BLaER1 (cell line): ENCODE data around the gene LMOD1.
A peak's percentile ranks its signal among the peaks of the same experiment; 100 is the strongest.

ENCODE experiments used
- H3K27ac ChIP-seq: shearing (Covaris generic); formaldehyde crosslinking; 2 replicates; pipeline ENCODE4 v1.8.1; 2022
- H3K27me3 ChIP-seq: shearing (Covaris generic); formaldehyde crosslinking; 2 replicates; pipeline ENCODE4 v1.8.1; 2022
- H3K36me3 ChIP-seq: shearing (Covaris generic); formaldehyde crosslinking; 2 replicates; pipeline ENCODE4 v1.8.1; 2022
- H3K4me1 ChIP-seq: shearing (Covaris generic); formaldehyde crosslinking; 2 replicates; pipeline ENCODE4 v1.8.1; 2022
- H3K4me2 ChIP-seq: shearing (Covaris generic); formaldehyde crosslinking; 2 replicates; pipeline ENCODE4 v1.8.1; 2022
- H3K4me3 ChIP-seq: shearing (Covaris generic); formaldehyde crosslinking; 2 replicates; pipeline ENCODE4 v1.8.1; 2022
- H3K9ac ChIP-seq: shearing (Covaris generic); formaldehyde crosslinking; 2 replicates; pipeline ENCODE4 v1.8.1; 2022
- H3K9me3 ChIP-seq: shearing (Covaris generic); formaldehyde crosslinking; 2 replicates; pipeline ENCODE4 v1.8.1; 2022
- H4K20me1 ChIP-seq: shearing (Covaris generic); formaldehyde crosslinking; 2 replicates; pipeline ENCODE4 v1.8.1; 2022
- Cebpa-rat ChIP-seq: shearing (Covaris generic); IDR thresholded peaks from 2 replicates; pipeline ENCODE4 v1.8.1; 2022

The LMOD1 gene

GRCh38 chr1:201917362-201918033 is 28.9 kb downstream of the LMOD1 start:
- no peaks in the 10 kb centered on the region for H4K20me1 ChIP-seq
- H3K27ac ChIP-seq, result no peak overlapping the region
- H3K4me3 ChIP-seq, result no peak overlapping the region
- H3K9me3 ChIP-seq, result no peaks in the 10 kb centered on the region
- no peak overlapping the region for H3K4me2 ChIP-seq
- no peaks in the 10 kb centered on the region for H3K27me3 ChIP-seq
- no peak for TF ChIP-seq Cebpa-rat
- H3K36me3 ChIP-seq, result no peaks in the 10 kb centered on the region
- H3K9ac ChIP-seq, result no peak overlapping the region
- H3K4me1 ChIP-seq, result peaks cover 9% of the 10 kb centered on the region

- Histone ChIP-seq H3K4me3 (no peak overlapping the region), H3K9ac (no peak overlapping the region), H3K4me2 (no peak overlapping the region)
These were observed 29.6 kb downstream of the LMOD1 start for GRCh38 chr1:201916649-201917249.

DNA sequence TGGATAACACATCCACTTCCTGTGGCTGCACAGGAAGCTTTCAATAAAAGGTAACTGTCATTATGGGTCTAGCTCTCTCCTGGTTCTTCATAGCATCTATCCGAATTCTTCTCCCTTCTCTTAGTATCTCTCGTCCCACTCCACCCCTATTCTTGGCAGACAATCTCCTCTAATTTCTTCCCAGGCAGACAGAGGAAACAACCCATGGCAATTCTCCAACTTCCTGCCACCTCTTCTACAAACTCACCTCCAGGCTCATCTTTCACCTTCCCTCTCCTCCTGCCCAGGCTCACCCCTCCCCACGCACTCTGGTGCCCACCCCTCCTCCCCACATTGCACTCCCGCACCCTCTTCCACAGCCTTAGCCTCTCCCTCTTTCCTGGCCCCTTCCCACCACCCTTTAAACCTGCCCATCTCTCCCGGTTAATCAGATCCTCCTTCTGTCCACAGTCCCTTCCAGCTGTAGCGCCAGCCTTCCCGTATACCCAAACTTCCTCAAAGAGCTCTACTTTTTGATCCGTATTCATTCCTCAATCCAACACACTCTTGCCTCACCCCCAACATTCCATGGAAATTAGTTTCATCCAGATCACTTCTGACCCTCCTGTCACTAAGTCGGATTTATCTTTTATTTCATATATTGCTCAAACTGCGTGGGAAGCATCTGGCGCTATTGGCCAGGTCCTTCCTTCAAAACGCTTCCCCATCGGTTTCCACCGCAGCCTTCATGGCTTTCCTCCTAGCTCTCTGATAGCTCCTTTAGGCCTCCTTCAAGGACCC is 31.7 kb downstream of the LMOD1 start:
- Histone ChIP-seq H3K4me3 (no peak overlapping the region), H3K27me3 (no peaks in the 10 kb centered on the region)
- TF ChIP-seq Cebpa-rat, result no peak

More at GRCh38 chr1:201916649-201917249, 29.6 kb downstream of the LMOD1 start:
- no peaks in the 10 kb centered on the region for H3K27me3 ChIP-seq
- peaks cover 9% of the 10 kb centered on the region for H3K4me1 ChIP-seq
- no peaks in the 10 kb centered on the region for H3K36me3 ChIP-seq
- TF ChIP-seq Cebpa-rat, result no peak
- no peaks in the 10 kb centered on the region for H4K20me1 ChIP-seq
- no peak overlapping the region for H3K27ac ChIP-seq
- H3K9me3 ChIP-seq, result no peaks in the 10 kb centered on the region

DNA sequence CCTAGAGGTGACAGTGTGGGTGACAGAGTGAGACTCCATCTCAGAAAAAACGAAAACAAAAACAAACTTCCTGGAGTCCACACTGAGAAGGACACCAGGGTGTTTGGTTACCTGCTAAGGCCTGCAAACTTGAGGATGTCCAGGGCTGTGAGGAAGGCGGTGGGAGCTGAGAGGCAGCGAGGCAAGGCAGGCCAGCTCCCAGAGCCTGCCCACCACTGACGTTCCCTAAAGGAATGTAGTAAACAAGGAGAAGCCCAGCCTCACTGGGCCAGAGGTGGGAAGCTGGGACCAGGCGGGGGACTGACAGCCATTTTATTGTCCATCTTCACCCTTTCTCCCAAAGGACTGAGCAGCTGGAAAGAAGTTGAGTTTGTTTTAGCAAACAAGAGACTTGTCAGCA is 33.5 kb downstream of the LMOD1 start:
- Histone ChIP-seq H3K27me3 (no peaks in the 10 kb centered on the region), H3K36me3 (no peaks in the 10 kb centered on the region), H3K4me2 (no peak overlapping the region), H3K9me3 (no peaks in the 10 kb centered on the region), H3K9ac (no peak overlapping the region), H3K4me3 (no peak overlapping the region), H4K20me1 (no peaks in the 10 kb centered on the region), H3K27ac (no peak overlapping the region), H3K4me1 (no peaks in the 10 kb centered on the region)
- no peak for TF ChIP-seq Cebpa-rat

More for the DNA sequence above, 31.7 kb downstream of the LMOD1 start:
- Histone ChIP-seq H3K36me3 (no peaks in the 10 kb centered on the region), H3K9me3 (no peaks in the 10 kb centered on the region), H4K20me1 (no peaks in the 10 kb centered on the region), H3K27ac (no peak overlapping the region), H3K4me1 (peaks cover 9% of the 10 kb centered on the region), H3K9ac (no peak overlapping the region), H3K4me2 (no peak overlapping the region)

GRCh38 chr1:201911826-201912571 is 34.3 kb downstream of the LMOD1 start:
- Histone ChIP-seq H4K20me1 (no peaks in the 10 kb centered on the region), H3K36me3 (no peaks in the 10 kb centered on the region), H3K27me3 (no peaks in the 10 kb centered on the region), H3K4me1 (no peaks in the 10 kb centered on the region), H3K4me3 (no peak overlapping the region), H3K9me3 (no peaks in the 10 kb centered on the region), H3K27ac (no peak overlapping the region), H3K9ac (no peak overlapping the region), H3K4me2 (no peak overlapping the region)
- TF ChIP-seq Cebpa-rat, result no peak

GRCh38 chr1:201907621-201908020 is 38.7 kb downstream of the LMOD1 start:
- no peaks in the 10 kb centered on the region for H3K9me3 ChIP-seq
- H3K36me3 ChIP-seq, result no peaks in the 10 kb centered on the region
- peaks cover 16% of the 10 kb centered on the region for H3K4me1 ChIP-seq
- H4K20me1 ChIP-seq, result no peaks in the 10 kb centered on the region
- no peak overlapping the region for H3K4me3 ChIP-seq
- H3K27ac ChIP-seq, result no peak overlapping the region
- no peaks in the 10 kb centered on the region for H3K27me3 ChIP-seq
- no peak overlapping the region for H3K4me2 ChIP-seq
- no peak overlapping the region for H3K9ac ChIP-seq
- no peak for TF ChIP-seq Cebpa-rat

DNA sequence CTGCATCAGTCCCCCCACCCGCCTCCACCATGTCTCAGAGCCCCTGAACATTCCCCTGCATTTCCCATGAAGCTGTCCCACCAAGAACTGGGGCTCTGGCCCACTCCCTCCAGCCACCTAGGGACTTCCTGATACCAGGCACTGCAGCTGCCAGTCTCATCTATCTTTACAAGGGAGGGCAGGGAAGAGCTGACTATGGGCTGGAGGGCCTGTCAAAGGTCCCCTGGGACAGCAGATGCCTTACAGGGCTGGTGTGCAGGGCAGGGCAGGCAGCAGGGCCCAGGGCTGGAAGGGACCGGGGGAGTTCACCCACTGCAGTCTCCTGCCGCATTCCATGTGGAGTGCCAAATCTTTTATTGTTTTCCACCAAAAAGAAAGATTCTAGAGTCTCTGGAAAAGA is 40.0 kb downstream of the LMOD1 start:
- Histone ChIP-seq H4K20me1 (no peaks in the 10 kb centered on the region), H3K4me3 (no peak overlapping the region), H3K36me3 (no peaks in the 10 kb centered on the region), H3K4me2 (peak overlapping the region; percentile 37), H3K9me3 (no peaks in the 10 kb centered on the region), H3K27me3 (no peaks in the 10 kb centered on the region), H3K4me1 (peaks cover 16% of the 10 kb centered on the region), H3K9ac (no peak overlapping the region), H3K27ac (no peak overlapping the region)
- no peak for TF ChIP-seq Cebpa-rat

- no peaks in the 10 kb centered on the region for H4K20me1 ChIP-seq
- TF ChIP-seq Cebpa-rat, result no peak
- H3K4me1 ChIP-seq, result peaks cover 16% of the 10 kb centered on the region
- H3K36me3 ChIP-seq, result no peaks in the 10 kb centered on the region
- peak overlapping the region; percentile 37; the same call in 1 of the 2 replicates for H3K4me2 ChIP-seq
- H3K27ac ChIP-seq, result no peak overlapping the region
- H3K4me3 ChIP-seq, result no peak overlapping the region
- no peak overlapping the region for H3K9ac ChIP-seq
- H3K9me3 ChIP-seq, result no peaks in the 10 kb centered on the region
- H3K27me3 ChIP-seq, result no peaks in the 10 kb centered on the region
These were observed 41.0 kb downstream of the LMOD1 start for GRCh38 chr1:201905234-201905890.

GRCh38 chr1:201904579-201904978 is 41.8 kb downstream of the LMOD1 start:
- no peak for TF ChIP-seq Cebpa-rat
- Histone ChIP-seq H3K27me3 (no peaks in the 10 kb centered on the region), H3K36me3 (no peaks in the 10 kb centered on the region), H3K27ac (no peak overlapping the region), H3K9ac (no peak overlapping the region), H4K20me1 (no peaks in the 10 kb centered on the region), H3K9me3 (no peaks in the 10 kb centered on the region), H3K4me3 (no peak overlapping the region), H3K4me1 (peaks cover 16% of the 10 kb centered on the region), H3K4me2 (no peak overlapping the region)
